Ecto neural progenitor cell (in vitro differentiated cells): ENCODE data around the gene BCAN.

Experiments used
- DNase-seq: peaks from one replicate; pipeline ENCODE4 v3.0.0-alpha.2; 2018; ENCODE audit warnings: low spot score

Gene BCAN

DNA sequence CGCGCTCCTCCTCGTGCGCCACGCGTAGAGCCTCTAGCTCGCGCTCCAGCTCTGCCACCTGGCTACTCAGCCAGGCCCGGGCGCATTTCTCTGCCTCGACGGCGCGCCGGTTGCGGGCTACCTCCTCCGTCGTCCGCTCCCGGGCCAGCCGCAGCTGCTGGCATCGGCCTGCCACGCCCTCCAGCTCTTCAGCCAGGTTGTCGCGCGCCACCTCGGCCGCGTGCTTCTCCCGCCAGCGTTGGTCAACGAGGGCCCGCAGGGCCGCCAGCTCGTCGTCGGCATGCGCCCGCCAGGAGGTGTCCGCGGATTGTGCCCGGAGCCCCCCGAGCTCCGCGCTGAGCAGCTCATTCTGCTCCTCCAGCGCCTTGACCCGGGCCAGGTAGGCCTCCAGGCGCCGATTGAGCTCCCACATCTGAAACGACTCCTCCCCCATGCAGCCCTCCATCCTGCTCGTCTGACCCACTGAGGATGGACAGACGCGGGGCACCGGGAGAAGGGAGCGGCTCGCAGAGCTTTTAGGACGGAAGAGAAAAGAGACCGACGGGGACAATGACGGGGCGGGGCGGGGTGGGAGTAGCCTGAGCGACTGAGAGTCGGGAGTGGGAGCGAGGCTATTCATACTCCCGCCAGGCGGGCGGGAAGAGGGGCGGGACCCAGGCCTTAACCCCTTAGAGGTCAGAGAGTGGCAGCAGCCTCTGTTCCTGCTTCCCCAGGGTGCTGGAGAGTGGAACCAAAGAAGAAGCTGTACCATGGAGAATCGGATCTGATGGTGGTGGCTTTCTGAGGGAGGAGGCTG lies 35.1 kb downstream of the BCAN start, which contains the start of gene NES:
TSS of gene NES (minus strand) at position 588 of the 796 bp plus-strand sequence. CDS start at position 445, 143 bp downstream.
- peak; percentile 92 for DNase-seq

DNA sequence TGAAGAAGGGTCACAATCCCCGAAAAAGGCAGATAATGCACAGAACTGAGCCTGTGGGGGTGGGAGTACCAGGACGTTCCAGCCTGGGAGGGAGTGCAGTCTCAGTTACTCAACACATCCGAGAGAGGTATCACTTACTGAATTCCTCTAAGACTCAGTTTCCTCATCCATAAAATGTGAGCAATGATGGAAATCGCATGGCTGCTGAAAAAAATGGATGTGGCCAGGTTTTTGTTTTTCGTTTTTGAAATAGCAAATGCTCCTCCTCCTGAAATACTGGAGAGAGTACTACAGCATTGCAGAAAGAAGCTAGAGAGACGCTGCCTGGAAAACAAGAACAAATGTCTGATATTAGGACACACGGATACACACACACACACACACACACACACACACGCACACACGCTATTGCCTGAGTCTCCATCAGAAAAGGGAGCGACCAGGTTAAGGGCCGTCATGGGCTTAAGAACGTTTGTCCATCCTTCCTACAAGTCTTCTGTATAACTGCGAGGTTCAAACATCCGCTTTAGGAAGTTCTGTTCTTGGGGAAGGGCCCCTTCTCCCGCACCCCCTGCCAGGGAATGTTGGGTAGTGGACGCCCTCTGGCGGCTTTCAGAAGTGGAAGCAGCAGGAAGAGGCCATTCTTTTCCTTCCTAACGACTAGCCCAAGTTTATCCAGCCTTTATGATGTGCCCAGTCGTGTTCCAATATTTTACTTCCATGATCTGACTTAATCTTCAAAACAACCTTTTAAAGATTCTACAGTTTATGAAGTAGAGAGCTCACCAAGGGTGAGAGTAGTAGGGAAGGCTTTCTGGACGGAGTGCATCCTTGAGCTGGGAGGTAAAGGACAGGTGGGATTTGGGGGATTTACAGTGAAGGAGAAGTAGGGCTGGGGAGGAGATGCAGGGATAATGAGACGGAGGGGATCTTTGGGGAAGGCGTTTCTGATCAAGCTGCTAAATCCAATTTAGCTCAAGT lies 36.0 kb downstream of the BCAN start:
- DNase-seq = peak; percentile 82

DNA sequence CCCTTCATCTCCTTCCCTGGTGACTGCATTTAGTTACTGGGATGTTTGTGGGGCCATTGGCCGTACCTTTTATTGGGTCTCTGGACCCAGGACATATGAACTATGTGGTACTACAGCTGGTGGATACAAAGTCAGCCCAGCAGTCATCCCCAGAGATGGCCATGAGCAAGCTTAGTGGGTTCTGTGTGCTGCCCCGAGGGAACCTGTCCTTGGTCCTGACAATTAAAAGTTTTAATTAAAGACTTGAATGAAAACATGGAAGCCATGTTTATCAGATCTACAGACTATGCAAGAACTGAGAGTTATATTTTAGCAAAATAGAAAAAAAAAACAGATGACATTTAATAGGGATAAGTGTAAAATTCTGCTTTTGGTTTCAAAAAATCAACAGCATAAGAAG lies 38.1 kb downstream of the BCAN start:
- no peak for DNase-seq

DNA sequence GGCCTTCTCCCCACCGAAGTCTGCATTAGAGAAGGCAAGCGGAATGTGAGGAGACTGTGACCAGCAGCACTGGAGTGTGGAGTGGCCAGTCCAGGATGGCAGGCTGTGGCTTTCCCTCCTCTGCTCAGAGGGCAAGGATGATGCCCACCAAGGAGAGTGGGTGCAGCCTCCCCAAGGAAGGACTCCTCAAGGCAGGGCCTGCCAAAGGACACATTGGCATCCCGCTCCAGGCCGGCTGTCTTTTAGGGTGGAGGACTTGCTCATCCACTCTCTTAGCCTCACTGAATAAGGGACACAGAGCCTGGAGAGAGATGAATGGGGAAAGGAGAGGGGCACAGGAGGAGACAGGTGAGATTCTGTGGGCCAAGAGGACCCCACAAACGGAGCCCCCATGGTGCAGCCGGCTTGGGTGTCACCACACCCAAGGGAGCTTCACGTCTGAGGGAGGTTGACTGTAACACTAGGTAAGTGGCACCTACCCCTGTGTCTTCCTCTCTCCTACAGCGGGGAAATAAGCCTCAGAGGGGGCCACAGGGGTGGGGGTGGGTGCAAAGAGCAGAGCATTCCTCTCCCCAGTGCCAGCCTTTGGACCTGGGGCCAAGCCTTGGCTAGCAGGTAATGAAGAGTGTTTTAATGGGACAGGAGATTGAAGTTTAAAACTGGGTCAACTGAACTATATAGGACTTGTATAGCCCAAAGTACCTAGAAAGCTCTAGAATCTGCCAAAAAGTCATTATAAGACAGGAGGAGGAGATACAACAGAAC lies 39.5 kb downstream of the BCAN start:
- DNase-seq = no peak

DNA sequence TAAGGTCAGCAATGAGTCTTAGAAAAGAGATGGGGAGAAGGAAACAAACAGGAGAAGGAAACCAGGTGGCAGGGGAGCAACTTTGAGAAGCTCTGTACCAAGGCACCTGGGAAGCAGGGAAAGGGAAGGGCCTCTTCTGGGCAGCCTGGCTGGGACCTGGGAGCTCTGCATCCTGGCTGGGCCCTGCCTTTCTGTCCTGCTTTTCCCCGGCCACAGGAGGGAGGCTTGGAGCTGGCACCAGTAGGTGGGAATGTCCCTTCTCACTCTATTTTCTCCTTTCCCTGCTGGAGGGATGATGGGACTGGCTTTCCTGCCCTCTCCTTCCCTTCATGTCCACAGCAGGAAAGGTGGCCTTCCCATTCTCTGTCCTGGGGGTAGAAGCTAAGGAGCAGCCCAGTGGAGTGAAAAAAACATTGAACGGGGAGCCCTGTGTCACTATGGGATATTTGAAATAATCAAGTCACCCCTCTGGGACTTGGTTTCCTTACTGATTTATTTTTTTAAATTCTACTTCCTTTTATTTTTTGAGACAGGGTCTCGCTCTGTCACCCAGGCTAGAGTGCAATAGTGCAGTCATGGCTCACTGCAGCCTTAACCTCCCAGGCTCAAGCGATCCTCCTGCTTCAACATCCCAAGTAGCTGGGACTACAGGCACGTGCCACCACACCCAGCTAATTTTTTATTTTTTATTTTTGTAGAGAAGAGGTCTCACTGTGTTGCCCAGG lies 40.4 kb downstream of the BCAN start:
- DNase-seq = peak; percentile 50

DNA sequence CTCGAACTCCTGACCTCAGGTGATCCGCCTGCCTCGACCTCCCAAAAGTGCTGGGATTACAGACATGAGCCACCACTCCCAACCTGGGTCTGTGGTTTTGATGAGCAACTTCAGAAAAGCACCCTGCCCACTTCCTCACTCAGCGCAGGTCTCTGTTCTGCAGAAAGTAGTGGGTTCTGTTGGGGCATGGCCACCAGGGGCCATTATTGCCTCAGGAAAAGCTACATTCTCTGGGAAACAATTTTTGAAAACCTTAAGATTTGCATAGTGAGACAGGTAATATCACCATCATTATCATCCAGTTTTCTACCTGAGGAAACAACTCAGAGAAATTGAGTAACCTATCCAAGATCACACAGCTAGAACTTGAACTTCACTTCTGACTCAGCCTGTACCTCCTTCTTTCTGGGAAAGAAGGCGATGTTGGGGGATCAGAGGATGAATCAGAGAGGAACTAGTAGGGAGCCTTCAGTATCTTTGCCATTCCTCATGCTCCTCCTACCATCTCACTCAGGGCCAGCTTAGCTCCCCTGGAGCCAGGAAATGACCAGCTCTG lies 42.4 kb downstream of the BCAN start:
- no peak for DNase-seq

DNA sequence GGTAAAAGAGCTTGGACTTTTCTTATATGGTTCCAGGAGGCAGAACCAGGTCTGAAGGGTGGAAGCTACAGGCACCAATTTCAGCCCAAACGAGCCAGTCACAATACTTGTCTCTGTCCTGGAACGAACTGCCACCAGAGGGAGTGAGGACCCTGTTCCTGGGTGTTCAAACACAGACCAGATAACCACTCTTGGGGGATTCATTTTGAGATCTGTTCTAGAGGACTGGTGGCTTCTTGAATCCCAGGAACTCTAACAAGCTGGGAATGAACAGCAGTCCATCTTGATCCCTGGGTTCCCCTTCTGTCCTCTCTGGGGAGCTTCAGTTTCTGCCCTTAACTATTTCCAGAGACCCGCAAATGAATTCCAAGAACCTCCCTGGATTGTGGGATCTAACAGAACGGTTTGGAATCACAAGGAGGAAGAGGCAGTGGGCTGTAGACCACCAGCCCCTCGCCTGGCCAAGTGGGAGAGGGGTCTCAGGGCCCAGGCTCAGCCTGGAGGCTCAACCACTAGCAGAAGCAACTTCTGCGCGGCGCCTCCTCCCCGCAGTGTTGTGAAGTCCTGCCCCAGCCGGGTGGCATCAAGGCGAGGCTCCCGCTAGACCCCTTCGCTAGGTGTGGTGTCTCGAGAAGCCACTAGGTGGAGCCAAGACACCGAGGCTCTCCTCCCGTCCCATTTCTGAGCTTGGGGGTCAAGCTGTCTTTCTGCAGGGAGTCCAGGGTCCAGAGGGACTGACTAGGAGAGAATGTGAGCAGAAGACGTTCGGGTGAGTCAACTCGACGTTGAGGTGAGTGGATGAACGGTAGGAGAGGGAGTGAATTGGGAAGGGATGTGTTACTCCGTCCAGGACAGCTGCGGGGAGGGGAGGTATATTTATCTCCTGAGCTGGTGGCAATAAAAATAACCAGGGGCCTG lies 47.4 kb downstream of the BCAN start:
- DNase-seq = peak; percentile 93

DNA sequence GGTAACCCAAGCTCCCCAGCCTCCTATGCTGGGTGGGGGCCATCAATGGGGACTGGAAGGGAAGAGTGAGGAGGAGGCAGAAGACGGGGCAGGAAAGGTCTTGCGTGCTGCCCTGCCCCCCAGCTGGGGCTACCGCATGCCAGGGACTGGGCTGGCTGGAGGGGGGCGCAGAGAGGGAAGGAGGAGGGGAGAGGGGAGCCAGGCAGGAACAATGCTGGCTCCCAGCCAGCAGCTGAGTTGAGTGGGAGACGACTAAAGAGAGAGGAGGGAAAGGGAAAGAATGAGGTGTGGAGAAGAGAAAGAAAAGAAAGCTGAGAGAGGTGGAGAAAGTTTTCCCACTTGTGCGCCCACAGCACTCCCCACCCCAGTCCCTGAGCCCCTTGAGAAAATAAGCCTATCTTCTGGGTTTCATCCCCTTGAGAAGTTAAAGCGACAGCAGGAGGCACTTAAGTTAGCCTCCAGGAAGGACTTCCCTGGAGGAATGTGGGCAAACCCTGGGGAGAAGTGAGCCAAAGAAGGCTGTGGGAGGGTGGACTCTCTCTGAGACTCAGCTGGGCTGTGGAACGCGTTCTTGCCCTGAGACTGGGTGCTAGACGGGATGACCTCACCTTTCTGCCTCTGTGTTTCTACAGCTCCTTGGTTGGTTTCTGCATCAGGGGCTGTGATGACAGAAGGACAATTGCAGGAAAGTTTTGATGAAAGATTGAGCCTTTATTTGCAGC lies 48.2 kb downstream of the BCAN start:
- no peak for DNase-seq

DNA sequence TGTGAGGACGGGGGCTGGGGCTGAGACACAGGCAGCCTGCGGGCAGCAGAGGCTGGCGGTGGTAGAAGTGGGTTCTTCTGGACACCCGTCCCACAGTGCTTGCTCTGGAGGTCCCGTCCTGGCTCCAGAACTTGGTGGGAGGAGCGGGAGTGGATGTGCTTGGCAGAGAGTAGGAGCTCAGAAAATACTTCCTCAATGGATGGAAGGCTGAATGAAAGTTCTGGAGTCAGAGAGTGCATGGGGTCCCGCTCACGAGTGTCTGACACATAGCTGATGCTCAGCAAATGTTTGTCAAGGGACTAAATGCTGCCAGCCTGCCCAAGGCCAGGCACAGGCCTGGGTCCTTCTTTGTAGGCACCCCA lies 48.7 kb downstream of the BCAN start:
- no peak for DNase-seq

DNA sequence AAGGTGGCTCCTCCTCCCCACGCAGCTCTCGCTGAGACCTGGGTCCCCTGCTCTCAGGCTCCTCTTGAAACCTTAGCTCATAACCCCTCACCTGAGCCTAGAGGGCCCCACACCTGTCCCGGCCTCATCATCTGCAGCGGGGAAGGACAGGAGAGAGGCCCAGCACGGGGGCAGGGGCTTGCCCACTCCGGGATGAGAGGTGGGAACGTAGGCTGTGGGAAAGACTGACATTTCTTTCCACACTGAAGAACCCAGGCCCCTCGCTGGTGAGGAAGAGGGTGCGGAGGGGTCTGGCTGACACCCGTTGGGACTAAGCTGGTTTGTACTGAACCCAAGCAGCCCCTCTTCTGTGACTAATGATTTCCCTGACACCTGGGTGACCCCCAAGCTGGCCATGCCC lies 49.3 kb downstream of the BCAN start:
- no peak for DNase-seq

DNA sequence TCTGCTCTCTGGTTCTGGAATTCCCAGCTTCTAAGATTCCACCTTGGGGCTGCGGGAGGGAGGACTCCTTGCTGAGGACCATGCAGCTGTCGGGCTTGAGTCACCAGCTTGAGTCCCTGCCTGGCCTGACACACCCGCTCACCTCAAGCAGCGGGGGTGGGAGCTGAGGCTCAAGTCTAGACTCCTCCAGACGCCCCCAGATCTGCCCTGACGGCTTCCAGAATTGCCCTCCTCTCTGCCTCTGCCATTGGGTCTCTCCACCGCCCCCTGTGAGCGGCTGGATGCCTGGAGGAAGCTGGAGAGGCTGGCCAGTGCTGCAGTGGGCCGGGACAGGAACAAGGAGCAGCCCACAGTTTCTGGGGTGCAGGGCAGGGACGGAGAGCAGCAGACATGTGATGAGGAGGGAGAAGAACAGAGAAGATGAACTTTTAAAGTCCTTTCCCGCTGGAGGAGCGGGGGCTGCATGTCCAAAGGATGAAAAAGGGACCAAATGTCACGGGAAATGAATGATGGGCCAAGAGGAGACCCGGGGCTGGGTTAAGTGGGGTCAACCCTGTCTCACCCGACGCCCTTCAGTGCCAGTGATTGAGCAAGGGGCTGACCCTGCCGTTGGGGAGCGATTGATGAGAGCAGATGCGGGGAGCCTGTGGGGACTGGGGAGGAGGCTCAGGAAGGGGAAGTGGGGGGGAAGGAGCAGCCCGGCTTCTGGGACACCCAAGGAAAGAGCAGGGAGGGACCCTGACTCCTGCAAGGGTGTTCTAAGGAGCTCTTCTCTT lies 49.9 kb downstream of the BCAN start:
- peak; percentile 78 for DNase-seq

DNA sequence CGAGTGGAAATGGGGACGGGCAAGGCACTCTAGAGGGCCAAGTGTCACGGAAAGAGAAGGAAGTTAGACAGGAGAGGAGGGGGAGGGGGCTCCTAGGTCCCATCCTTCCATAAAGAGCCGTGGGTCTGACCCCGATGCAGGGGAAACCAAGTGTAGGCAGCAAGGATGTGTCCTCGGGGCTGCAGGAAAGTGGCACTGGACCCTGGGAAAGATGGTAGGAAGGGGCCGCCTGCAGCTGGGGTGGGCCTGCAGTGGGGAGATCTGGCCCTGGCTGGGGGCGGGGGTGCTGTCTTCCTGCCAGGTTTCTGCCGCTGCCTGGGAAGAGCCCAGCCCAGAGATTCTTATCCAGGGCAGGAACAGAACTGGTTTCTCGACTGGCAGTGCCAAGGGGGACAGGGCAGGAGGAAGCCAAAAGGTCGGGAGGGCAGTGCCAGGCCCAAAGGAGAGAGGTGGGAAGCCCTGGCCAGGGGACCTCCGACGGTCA lies 50.6 kb downstream of the BCAN start:
- no peak for DNase-seq

DNA sequence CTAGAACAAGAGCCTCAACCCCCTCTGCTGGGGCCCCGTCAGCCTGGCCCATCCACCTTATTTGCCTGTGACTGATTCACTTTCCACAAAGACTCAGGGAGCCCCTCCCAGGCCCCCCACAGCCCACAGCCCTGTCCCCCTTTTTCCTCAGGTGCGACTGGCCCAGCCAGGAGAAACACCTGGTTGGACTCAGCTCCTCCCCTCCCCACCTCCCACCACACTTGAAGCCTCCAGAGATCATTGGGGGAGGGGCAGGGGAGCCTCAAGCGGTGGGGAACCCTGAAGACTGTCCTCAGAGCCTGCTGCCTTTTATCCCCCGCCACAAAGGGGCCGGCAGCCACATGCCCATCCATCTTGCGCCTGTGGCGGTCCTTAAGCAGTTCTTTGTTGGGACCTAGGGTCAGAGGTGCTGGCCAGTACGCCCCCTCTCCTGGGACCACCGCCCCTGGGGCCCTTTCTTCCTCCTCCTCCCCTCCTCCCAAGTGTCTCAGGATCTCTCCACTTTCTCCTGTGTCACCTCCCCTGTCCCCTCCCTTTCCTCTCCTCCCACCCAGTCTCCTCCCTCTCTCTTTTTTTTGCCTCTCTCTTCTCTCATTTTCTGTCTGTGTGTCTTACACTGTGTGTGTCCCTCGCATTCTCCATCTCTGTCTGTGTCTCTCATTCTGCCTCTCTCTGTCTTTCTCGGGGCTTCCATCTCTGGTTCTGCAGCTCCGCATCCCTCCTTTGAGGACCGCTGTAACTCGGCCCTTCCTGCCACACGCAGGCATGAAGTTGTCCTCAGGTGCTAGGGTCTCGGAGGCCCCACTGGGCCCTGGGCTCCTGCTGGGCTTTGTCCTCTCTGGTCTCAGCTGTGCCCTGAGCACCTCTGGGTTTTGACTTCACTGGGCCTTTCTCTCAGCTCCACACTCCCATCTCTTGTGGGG lies 51.3 kb downstream of the BCAN start:
- peak; percentile 89 for DNase-seq

DNA sequence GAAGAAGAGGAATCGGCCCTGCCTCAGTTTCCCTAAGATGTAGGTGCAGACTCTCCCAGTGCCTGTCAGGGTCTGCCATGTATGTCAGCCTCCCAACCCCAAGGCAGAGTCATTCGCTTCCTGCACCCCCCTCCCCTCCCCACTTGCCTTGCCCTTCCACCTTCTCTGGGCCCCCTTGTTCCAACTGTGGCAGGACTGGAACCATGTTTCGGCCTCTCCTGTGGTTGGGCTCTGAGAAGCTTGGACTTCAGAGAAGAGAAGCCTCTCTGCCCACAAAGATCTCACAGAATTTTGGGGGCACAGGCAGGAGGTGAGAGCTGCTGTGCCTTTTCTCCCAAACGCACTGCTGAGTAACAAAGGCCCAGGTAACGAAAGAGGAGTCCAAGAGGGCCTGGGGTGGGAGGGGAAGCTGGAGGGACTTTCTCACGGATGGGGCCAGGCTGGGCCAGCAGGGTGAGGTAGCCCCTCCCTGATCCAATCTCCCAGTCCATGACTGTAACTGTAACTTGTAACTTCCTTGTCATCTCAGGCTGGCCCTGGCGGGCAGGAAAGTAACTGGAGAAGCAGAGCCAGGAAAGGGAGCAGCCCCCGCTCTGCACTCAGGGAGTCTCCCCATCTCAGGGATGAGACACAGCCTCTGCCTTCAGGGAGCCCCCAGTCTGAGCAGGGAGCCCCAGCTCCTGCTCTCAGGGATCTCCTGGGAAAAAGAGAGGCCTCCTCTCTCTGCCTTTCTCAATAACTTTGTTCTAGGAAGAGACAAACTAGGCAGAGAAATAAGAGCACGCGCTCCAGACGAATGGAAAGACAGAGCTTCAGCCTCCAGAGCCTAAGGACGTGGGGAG lies 52.2 kb downstream of the BCAN start:
- peak; percentile 61 for DNase-seq

DNA sequence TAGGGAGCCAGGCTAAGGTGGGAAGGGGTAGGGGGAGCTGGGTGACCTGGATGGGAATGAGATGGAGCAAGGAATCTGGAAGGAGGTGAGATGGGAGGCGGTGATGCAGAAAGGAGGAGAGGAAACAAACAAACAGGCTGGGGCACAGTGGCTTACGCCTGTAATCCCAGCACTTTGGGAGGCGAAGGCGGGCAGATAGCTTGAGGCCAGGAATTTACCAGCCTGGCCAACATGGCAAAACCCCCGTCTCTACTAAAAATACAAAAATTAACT lies 52.7 kb downstream of the BCAN start:
- DNase-seq = no peak

DNA sequence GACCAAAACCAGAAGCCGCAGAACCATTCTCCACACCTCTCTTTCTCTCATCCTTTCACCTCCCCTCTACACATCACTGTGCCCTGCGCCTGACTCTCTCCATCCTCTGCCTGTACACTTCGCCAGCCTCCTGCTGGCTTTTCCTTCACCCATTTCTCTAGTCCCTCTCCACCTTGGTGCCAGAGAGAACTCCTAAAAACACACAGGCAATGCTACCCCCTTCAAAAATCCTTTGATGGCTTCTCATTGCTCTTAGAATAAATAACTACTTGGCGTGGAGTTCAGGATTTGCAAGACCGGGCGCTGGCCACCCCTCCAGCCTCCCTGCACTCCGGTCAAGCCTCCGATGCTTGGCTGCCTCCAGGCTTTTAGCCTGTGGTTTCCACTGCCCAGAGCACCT lies 54.8 kb downstream of the BCAN start:
- DNase-seq = no peak

DNA sequence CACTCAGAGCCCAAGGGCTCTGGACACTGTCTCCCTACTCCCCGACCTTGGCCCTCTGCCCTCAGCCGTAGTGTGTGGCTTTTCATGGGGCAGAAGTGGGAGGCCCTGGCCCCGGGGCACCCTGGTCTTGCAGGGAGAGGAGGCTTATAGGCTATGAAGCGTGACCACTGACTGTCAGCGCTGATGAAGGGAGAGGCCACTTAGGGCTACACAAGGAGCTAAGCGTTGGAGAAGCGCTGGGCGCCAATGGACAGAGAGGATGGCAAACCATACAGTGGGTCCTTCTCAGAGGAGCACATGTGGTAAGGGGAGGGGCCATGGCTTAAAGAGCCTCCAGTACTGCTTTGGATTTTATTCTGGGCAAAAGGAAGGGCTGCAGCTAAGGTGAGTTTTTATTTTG lies 55.6 kb downstream of the BCAN start:
- no peak for DNase-seq
